HepG2 (cell line): ENCODE data around the gene LRRN4CL. TPM values are rescaled to one million over a fixed set of nuclear protein-coding genes. Genes with fewer than 3 reads are reported as not detected.

Source experiments
- ATAC-seq: fragments of 200-7000 bp; cut with Tn5 transposase; 3 replicates; pipeline ENCODE4 v1.9.1; 2020; ENCODE audit warnings: mild to moderate bottlenecking, moderate library complexity
- BruUV-seq: library from RNA; stranded (reverse); fragments of 400-500 nt; replicated peaks from 2 replicates; lab custom pipeline; 2021; lab: Mats Ljungman, UMichigan
- CTCF ChIA-PET: fragments of 300-600 bp; formaldehyde crosslinking; extraction: SDS; loops from one replicate; lab custom pipeline; 2021; ENCODE audit warnings: low total read pairs, inconsistent platforms, low intra/inter-chr PET ratio; lab: Yijun Ruan, JAX
- POLR2A ChIA-PET: fragments of 350-600 bp; sonication (Branson Sonifier 250); formaldehyde crosslinking; loops from one replicate; lab custom pipeline; 2020; ENCODE audit warnings: antibody characterized with exemption, inconsistent platforms; lab: Yijun Ruan, JAX
- DNase-seq: peaks from one replicate; pipeline ENCODE4 v3.0.0-alpha.2; 2015; ENCODE audit warnings: low spot score
- FAIRE-seq: peaks from 3 replicates; lab custom pipeline; 2011; peaks lifted over from hg19 to GRCh38; lab: Jason Lieb, UNC
- H2AFZ ChIP-seq: one replicate; pipeline ENCODE4 v1.6.1; 2011; ENCODE audit warnings: low read length, inconsistent platforms
- H3K27ac ChIP-seq: fragments of 300-600 bp; 3 replicates; pipeline ENCODE4 v1.8.0; 2011; ENCODE audit warnings: mixed run types, mild to moderate bottlenecking, mixed read lengths, low read length, inconsistent platforms; ENCODE audit not compliant: insufficient read depth; ENCODE audit errors: extremely low read length
- H3K27me3 ChIP-seq, 2 experiments: fragments of 200-600 bp in 1 of 2; 2 replicates in 1 of 2; 3 replicates in 1 of 2; pipeline versions ENCODE4 v1.6.0 to v1.8.0; 2011; ENCODE audit warnings: low read length in 2 of 2, mild to moderate bottlenecking in 2 of 2, moderate library complexity in 2 of 2, inconsistent platforms in 1 of 2; ENCODE audit not compliant: insufficient read depth in 2 of 2, control insufficient read depth in 1 of 2
- H3K36me3 ChIP-seq, 2 experiments: fragments of 200-600 bp in 1 of 2; replicated peaks in 1 of 2; 2 replicates in 1 of 2; 3 replicates in 1 of 2; pipeline versions ENCODE4 v1.5.1 to v1.8.0; 2011; ENCODE audit warnings: low read length in 2 of 2, inconsistent platforms in 1 of 2; ENCODE audit not compliant: insufficient read depth in 2 of 2, control insufficient read depth in 1 of 2
- H3K4me1 ChIP-seq: 2 replicates; pipeline ENCODE4 v1.5.1; 2012; ENCODE audit warnings: low read length, inconsistent platforms; ENCODE audit not compliant: insufficient read depth
- H3K4me2 ChIP-seq: 2 replicates; pipeline ENCODE4 v1.6.0; 2011; ENCODE audit warnings: low read depth, low read length, inconsistent platforms
- H3K4me3 ChIP-seq, 3 experiments: fragments of 200-600 bp in 1 of 3; sonication (generic), shearing (Covaris generic) in 1 of 3; replicated peaks in 1 of 3; 2 replicates each; pipeline ENCODE4 v1.5.1; 2011 to 2016; ENCODE audit warnings: low read length in 3 of 3, inconsistent platforms in 2 of 3, low read depth in 2 of 3, mild to moderate bottlenecking in 2 of 3, control low read depth in 1 of 3, mixed read lengths in 1 of 3; ENCODE audit not compliant: insufficient read depth in 1 of 3
- H3K79me2 ChIP-seq: one replicate; pipeline ENCODE4 v1.6.1; 2011; ENCODE audit warnings: low read length, inconsistent platforms; ENCODE audit not compliant: insufficient read depth
- H3K9ac ChIP-seq: 2 replicates; pipeline ENCODE4 v1.6.0; 2011; ENCODE audit warnings: mild to moderate bottlenecking, low read depth, low read length, inconsistent platforms; ENCODE audit not compliant: insufficient read depth
- H3K9me3 ChIP-seq: 2 replicates; pipeline ENCODE4 v1.5.1; 2012; ENCODE audit warnings: mild to moderate bottlenecking, low read length
- H4K20me1 ChIP-seq: 2 replicates; pipeline ENCODE4 v1.6.0; 2011; ENCODE audit warnings: inconsistent platforms, mild to moderate bottlenecking, low read length, moderate library complexity; ENCODE audit not compliant: insufficient read depth
- AGO2 ChIP-seq: fragments of 200-400 bp; formaldehyde crosslinking; optimal IDR thresholded peaks from 2 replicates; pipeline ENCODE3; 2017; ENCODE audit warnings: mild to moderate bottlenecking, low read depth, low read length, moderate library complexity
- HOXA3 ChIP-seq: sonication (generic); formaldehyde crosslinking; IDR thresholded peaks from 2 replicates; pipeline ENCODE4 v1.5.0; 2020; ENCODE audit warnings: missing genetic modification reagents
- NONO ChIP-seq, 2 experiments: fragments of 450-650 bp in 1 of 2; sonication (generic) in 1 of 2; formaldehyde crosslinking in 1 of 2; IDR thresholded peaks in 1 of 2; conservative IDR thresholded peaks in 1 of 2; 2 replicates each; pipeline versions ENCODE4 v1.6.1 to v1.8.0; 2017 to 2022; ENCODE audit warnings: mild to moderate bottlenecking in 1 of 2, missing genetic modification reagents in 1 of 2, moderate library complexity in 1 of 2
- RBFOX2 ChIP-seq: fragments of 200-400 bp; formaldehyde crosslinking; IDR thresholded peaks from 2 replicates; pipeline ENCODE4 v1.6.1; 2017; ENCODE audit warnings: low read depth, mild to moderate bottlenecking, low read length
- SALL2 ChIP-seq: sonication (generic); formaldehyde crosslinking; IDR thresholded peaks from 2 replicates; pipeline ENCODE4 v1.8.1; 2023; ENCODE audit warnings: mild to moderate bottlenecking, missing genetic modification reagents, inconsistent platforms
- YY1 ChIP-seq: IDR thresholded peaks from 2 replicates; pipeline ENCODE4 v1.6.1; 2011; ENCODE audit warnings: low read length, low read depth, moderate library complexity, mild to moderate bottlenecking; ENCODE audit not compliant: insufficient read depth, insufficient replicate concordance
- ZNF124 ChIP-seq: sonication (generic); formaldehyde crosslinking; IDR thresholded peaks from 2 replicates; pipeline ENCODE4 v1.4.0; 2020; ENCODE audit warnings: missing genetic modification reagents
- ZNF143 ChIP-seq: sonication (generic); formaldehyde crosslinking; IDR thresholded peaks from 2 replicates; pipeline ENCODE4 v1.4.0; 2020; ENCODE audit warnings: missing genetic modification reagents
- WGBS: methylation state at CpG from one replicate; pipeline ENCODE4 v1.1.6; 2017; ENCODE audit warnings: low lambda C conversion rate; 5-methylcytosine and 5-hydroxymethylcytosine counted together
- in situ Hi-C: cut with HindIII; loops from 2 replicates; pipeline ENCODE4 v1.10.0; 2017; ENCODE audit warnings: low pct_unique_long_range_greater_than_20kb; ENCODE audit not compliant: extremely low pct_ligation_motif_present
- intact Hi-C: fragments of 100-400 bp; cut with micrococcal nuclease; formaldehyde crosslinking; loops from one replicate; pipeline ENCODE4 v1.10.0; 2022; ENCODE audit not compliant: unreplicated experiment
- polyA plus RNA-seq, 8 experiments: library from polyadenylated mRNA; depleted of rRNA in 3 of 8; stranded (reverse) in 7 of 8; unstranded in 1 of 8; fragments of >200 nt; fragmentation: Illumina TruSeq in 4 of 8; extraction: Trizol in 4 of 8; gene quantifications; 2 replicates each; pipeline versions ENCODE4 v1.2.1 to v1.2.3, GENCODE V29; 2011 to 2016; ENCODE audit warnings: low read depth in 4 of 8, missing spikeins in 1 of 8, mixed read lengths in 1 of 8; ENCODE audit not compliant: insufficient read depth in 1 of 8
- total RNA-seq, 5 experiments: library from RNA; depleted of rRNA; stranded (reverse); fragments of >200 nt; fragmentation: Illumina TruSeq; extraction: Trizol; gene quantifications; 2 replicates each; pipeline ENCODE4 v1.2.3, GENCODE V29; 2016; ENCODE audit warnings: low read depth in 1 of 5
- TF ChIP-seq, protein P1 (sequence below): sonication (generic); formaldehyde crosslinking; IDR thresholded peaks from 2 replicates; pipeline ENCODE4 v1.4.0; 2020; ENCODE audit warnings: mild to moderate bottlenecking, missing genetic modification reagents

The LRRN4CL gene
- total and polyA plus RNA-seq, 2 of the 13 experiments (the other 11 are each of a cell fraction or from before 2014, with no cell fraction given) = 0.11 TPM; not detected in 1

GRCh38 chr11:62709247-62710000 lies 20.1 kb upstream of the LRRN4CL start:
- Histone ChIP-seq H3K4me1 (peaks cover 18% of the 10 kb centered on the region), H3K4me3 (no peak overlapping the region)
- CTCF ChIA-PET = no interaction called here
- WGBS = 98% methylated on average over 47 of the region's 47 CpGs
- TF ChIP-seq YY1 (peak; percentile 55), NONO (IDR thresholded peaks at IDR 0.05) (no peak), NONO (CRISPR knock-in tag; conservative IDR thresholded peaks at IDR 0.05) (0 out of 2 replicates have a peak, but pooled peaks have one; percentile 21), ZNF124 (CRISPR knock-in tag) (no peak), ZNF143 (CRISPR knock-in tag) (no peak), HOXA3 (CRISPR knock-in tag) (0 out of 2 replicates have a peak, but pooled peaks have one; percentile 21), SALL2 (no peak), AGO2 (peak; percentile 92), RBFOX2 (peak; percentile 59; the same call in 1 of the 2 replicates)
- TF ChIP-seq, protein P1, sequence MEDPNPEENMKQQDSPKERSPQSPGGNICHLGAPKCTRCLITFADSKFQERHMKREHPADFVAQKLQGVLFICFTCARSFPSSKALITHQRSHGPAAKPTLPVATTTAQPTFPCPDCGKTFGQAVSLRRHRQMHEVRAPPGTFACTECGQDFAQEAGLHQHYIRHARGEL = no peak
- TF ChIP-seq, all 625 proteins: peak for 5
- peaks cover 6% of the 10 kb centered on the region; the same call in 1 of the 2 replicates for H4K20me1 ChIP-seq
- no peaks in the 10 kb centered on the region for H3K27me3 ChIP-seq
- no peaks in the 10 kb centered on the region for H3K9me3 ChIP-seq
- DNase-seq = no peak
- no peak for FAIRE-seq
- POLR2A ChIA-PET = interaction anchor here (1.4 kb wide), 1 partner anchor 44 kb away, joined by 4 read pairs; the partner anchor contains the start of gene ZBTB3
- ATAC-seq = no peak
- peaks cover 12 to 53% of the 10 kb centered on the region in 2 experiments for H3K36me3 ChIP-seq
- H2AFZ ChIP-seq = no peak overlapping the region
- in situ Hi-C loops = loop anchor here (10.0 kb wide), 1 partner anchor 315 kb away; no protein-coding TSS in a partner anchor
- no peak overlapping the region for H3K4me2 ChIP-seq
- intact Hi-C loops = no loop called here
- H3K27ac ChIP-seq = no peak overlapping the region
- H3K79me2 ChIP-seq = no peaks in the 10 kb centered on the region
- BruUV-seq = no TSS peak
- H3K9ac ChIP-seq = no peak overlapping the region
